ENCODE results near the gene NOS1AP. TPM values are rescaled to one million over a fixed set of nuclear protein-coding genes. Genes with fewer than 3 reads are reported as not detected.
"Not testable (repeated sequence)": the region's sequence is repeated elsewhere in the genome, so short reads cannot be mapped to it uniquely, and the experiment has no call there.

The NOS1AP gene
- total RNA-seq, 1 experiment from 2014 or later, result 5.3 TPM

DNA sequence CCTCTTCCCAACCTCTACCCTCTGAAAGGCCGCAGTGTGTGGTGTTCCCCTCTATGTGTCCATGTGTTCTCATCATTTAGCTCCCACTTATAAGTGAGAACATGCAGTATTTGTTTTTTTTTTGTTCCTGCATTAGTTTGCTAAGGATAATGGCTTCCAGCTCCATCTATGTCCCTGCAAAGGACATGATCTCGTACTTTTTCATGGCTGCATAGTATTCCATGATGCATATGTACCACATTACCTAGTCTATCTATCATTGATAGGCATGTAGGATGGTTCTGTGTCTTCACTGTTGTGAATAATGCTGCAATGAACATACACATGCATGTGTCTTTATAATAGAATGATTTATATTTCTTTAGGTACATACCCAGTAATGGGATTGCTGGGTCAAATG, 12.6 kb downstream of the NOS1AP start:
- H4K20me1 ChIP-seq (ENCODE audit: insufficient read depth); H3K4me2 ChIP-seq (ENCODE audit: low read length); H3K9ac ChIP-seq (ENCODE audit: low read length); RAD21 ChIA-PET (ENCODE audit: low non-redundant PET in 1 of 2, low total read pairs in 2 of 2, uncharacterized antibody in 2 of 2, unreplicated experiment in 2 of 2); H3K9me2 ChIP-seq (ENCODE audit: insufficient read depth); DNase-seq (ENCODE audit: low read depth, low spot score); H3K36me3 ChIP-seq (ENCODE audit: control insufficient read depth in 1 of 2, insufficient read depth in 2 of 2, low read length in 2 of 2); BruUV-seq (replicated peaks); H2AFZ ChIP-seq (ENCODE audit: low read depth, low read length, poor library complexity, severe bottlenecking); intact Hi-C loops (cut with micrococcal nuclease); H3K79me2 ChIP-seq (ENCODE audit: insufficient read depth, low read length); ATAC-seq; H3K9me3 ChIP-seq (ENCODE audit: control insufficient read depth in 1 of 2, insufficient read depth in 1 of 2, low read depth in 1 of 2, low read length in 2 of 2); H3K4me3 ChIP-seq (replicated peaks in 1 of 2; ENCODE audit: low read depth in 1 of 2, low read length in 2 of 2): not testable (repeated sequence)
- Histone ChIP-seq H3K27ac (ENCODE audit: low read depth, low read length) (peak overlapping the region; percentile 37; the same call in 1 of the 2 replicates), H3K27me3 (ENCODE audit: insufficient read depth, low read length) (peaks cover 14% of the 10 kb centered on the region; the same call in 1 of the 2 replicates), H3K4me1 (ENCODE audit: control insufficient read depth in 1 of 2, insufficient read depth in 2 of 2, low read length in 2 of 2) (peaks cover 19 to 24% of the 10 kb centered on the region in 2 experiments)
- CTCF ChIA-PET, result interaction anchor here (0.7 to 1.2 kb wide), 3 partner anchors 10 to 26 kb away, joined by 3 to 7 read pairs (median 5); no protein-coding TSS in a partner anchor
- POLR2A ChIA-PET, result interaction anchor here (1.8 kb wide), 1 partner anchor 62 kb away, joined by 7 read pairs; no protein-coding TSS in a partner anchor

DNA sequence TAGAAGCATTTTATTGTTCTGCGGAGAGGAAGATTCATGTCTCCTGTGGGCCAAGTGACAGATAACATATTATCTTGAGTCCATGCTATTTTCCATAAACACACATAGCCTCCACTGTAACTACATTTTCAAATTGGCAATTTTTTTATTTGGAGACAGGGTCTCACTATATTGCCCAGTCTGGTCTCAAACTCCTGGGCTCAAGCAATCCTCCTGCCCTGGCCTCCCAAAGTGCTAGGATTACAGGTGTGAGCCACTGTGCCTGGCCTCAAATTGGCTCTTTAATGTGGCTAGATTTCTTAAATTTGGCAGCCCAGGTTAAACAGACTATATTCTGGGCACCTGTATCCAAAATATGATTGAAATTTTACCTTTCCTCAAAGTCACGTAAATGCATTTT, 13.8 kb downstream of the NOS1AP start:
- H2AFZ ChIP-seq (ENCODE audit: low read depth, low read length, poor library complexity, severe bottlenecking), result no peak overlapping the region
- H3K9me2 ChIP-seq (ENCODE audit: insufficient read depth), result no peaks in the 10 kb centered on the region
- no peak overlapping the region for H3K4me3 ChIP-seq (replicated peaks in 1 of 2; ENCODE audit: low read depth in 1 of 2, low read length in 2 of 2)
- TF ChIP-seq SP1 (IDR thresholded peaks at IDR 0.05; ENCODE audit: low read depth), result no peak
- TF ChIP-seq JUND (IDR thresholded peaks at IDR 0.05), result no peak
- TF ChIP-seq EZH2phosphoT487 (IDR thresholded peaks at IDR 0.05; ENCODE audit: borderline replicate concordance), result no peak
- no peak for TF ChIP-seq CEBPB (IDR thresholded peaks at IDR 0.05; ENCODE audit: low read depth)
- no peak for TF ChIP-seq CBX3 (IDR thresholded peaks at IDR 0.05; ENCODE audit: low read depth)
- TF ChIP-seq RAD21 (IDR thresholded peaks at IDR 0.05; ENCODE audit: low read depth), result no peak
- TF ChIP-seq, protein P1, sequence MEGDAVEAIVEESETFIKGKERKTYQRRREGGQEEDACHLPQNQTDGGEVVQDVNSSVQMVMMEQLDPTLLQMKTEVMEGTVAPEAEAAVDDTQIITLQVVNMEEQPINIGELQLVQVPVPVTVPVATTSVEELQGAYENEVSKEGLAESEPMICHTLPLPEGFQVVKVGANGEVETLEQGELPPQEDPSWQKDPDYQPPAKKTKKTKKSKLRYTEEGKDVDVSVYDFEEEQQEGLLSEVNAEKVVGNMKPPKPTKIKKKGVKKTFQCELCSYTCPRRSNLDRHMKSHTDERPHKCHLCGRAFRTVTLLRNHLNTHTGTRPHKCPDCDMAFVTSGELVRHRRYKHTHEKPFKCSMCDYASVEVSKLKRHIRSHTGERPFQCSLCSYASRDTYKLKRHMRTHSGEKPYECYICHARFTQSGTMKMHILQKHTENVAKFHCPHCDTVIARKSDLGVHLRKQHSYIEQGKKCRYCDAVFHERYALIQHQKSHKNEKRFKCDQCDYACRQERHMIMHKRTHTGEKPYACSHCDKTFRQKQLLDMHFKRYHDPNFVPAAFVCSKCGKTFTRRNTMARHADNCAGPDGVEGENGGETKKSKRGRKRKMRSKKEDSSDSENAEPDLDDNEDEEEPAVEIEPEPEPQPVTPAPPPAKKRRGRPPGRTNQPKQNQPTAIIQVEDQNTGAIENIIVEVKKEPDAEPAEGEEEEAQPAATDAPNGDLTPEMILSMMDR (IDR thresholded peaks at IDR 0.05 in 2 of 3, conservative IDR thresholded peaks at IDR 0.05 in 1 of 3; ENCODE audit: borderline replicate concordance in 1 of 3, insufficient read depth in 1 of 3, low read depth in 2 of 3, low read length in 2 of 3), result no peak
- no peak for TF ChIP-seq POLR2A (IDR thresholded peaks at IDR 0.05; ENCODE audit: borderline replicate concordance, extremely low read depth, insufficient read depth, insufficient read length)
- no peak for TF ChIP-seq ZFX (IDR thresholded peaks at IDR 0.05)
- no peak for TF ChIP-seq FOSL1 (IDR thresholded peaks at IDR 0.05; ENCODE audit: low read depth)
- no peak for TF ChIP-seq SIN3A (IDR thresholded peaks at IDR 0.05; ENCODE audit: low read depth)
- POLR2A ChIA-PET, result no interaction called here
- H4K20me1 ChIP-seq (ENCODE audit: insufficient read depth), result no peaks in the 10 kb centered on the region
- no peak overlapping the region for H3K9ac ChIP-seq (ENCODE audit: low read length)
- H3K79me2 ChIP-seq (ENCODE audit: insufficient read depth, low read length), result no peaks in the 10 kb centered on the region
- H3K27ac ChIP-seq (ENCODE audit: low read depth, low read length), result no peak overlapping the region
- DNase-seq (ENCODE audit: low read depth, low spot score), result no peak
- H3K4me1 ChIP-seq (ENCODE audit: control insufficient read depth in 1 of 2, insufficient read depth in 2 of 2, low read length in 2 of 2), result peaks cover 25 to 26% of the 10 kb centered on the region in 2 experiments
- RAD21 ChIA-PET (ENCODE audit: low non-redundant PET in 1 of 2, low total read pairs in 2 of 2, uncharacterized antibody in 2 of 2, unreplicated experiment in 2 of 2), result no interaction called here
- no TSS peak for BruUV-seq (replicated peaks)
- H3K9me3 ChIP-seq (ENCODE audit: control insufficient read depth in 1 of 2, insufficient read depth in 1 of 2, low read depth in 1 of 2, low read length in 2 of 2), result no peaks in the 10 kb centered on the region
- no peak for ATAC-seq
- CTCF ChIA-PET, result no interaction called here
- intact Hi-C loops (cut with micrococcal nuclease), result no loop called here
- no peaks in the 10 kb centered on the region for H3K36me3 ChIP-seq (ENCODE audit: control insufficient read depth in 1 of 2, insufficient read depth in 2 of 2, low read length in 2 of 2)
- no peak overlapping the region for H3K4me2 ChIP-seq (ENCODE audit: low read length)
- peaks cover 8% of the 10 kb centered on the region; the same call in 1 of the 2 replicates for H3K27me3 ChIP-seq (ENCODE audit: insufficient read depth, low read length)
